SU-DHL-6 (cell line): ENCODE data around the gene TFDP2.

ENCODE experiments used
- CTCF ChIP-seq: fragments of 200-600 bp; sonication (generic); IDR thresholded peaks from one replicate; pipeline ENCODE4 v1.5.1; 2017; ENCODE audit warnings: antibody characterized with exemption, mild to moderate bottlenecking, low read length, moderate library complexity; ENCODE audit not compliant: insufficient read depth, poor library complexity, severe bottlenecking
- EZH2phosphoT487 ChIP-seq: fragments of 200-600 bp; sonication (generic), shearing (Covaris generic); conservative IDR thresholded peaks from 2 replicates; pipeline ENCODE4 v1.6.1; 2018; ENCODE audit warnings: mild to moderate bottlenecking, antibody characterized with exemption, low read length, moderate library complexity, mixed read lengths

GRCh38 chr3:142174559-142174958, 25.2 kb upstream of the TFDP2 start:
- TF ChIP-seq CTCF (no peak), EZH2phosphoT487 (no peak)
